IPS DF 4.7 (cell line): ENCODE data around the gene URI1.

Experiments
- DNase-seq: peaks from one replicate; pipeline ENCODE4 v3.0.0-alpha.2; 2013; ENCODE audit warnings: low spot score; ENCODE audit errors: extremely low read depth

URI1 gene

GRCh38 chr19:29967623-29968022 is 25.6 kb downstream of the URI1 start:
- no peak for DNase-seq

GRCh38 chr19:29969891-29970290 is 27.9 kb downstream of the URI1 start:
- DNase-seq = no peak

- no peak for DNase-seq
These were observed 29.0 kb downstream of the URI1 start for GRCh38 chr19:29971002-29971401.

GRCh38 chr19:29971648-29972047 is 29.6 kb downstream of the URI1 start:
- DNase-seq = no peak

GRCh38 chr19:29974701-29975100 is 32.7 kb downstream of the URI1 start:
- no peak for DNase-seq

- DNase-seq = no peak
These were observed 34.3 kb downstream of the URI1 start for GRCh38 chr19:29976151-29976943.

- DNase-seq = no peak
These were observed 36.0 kb downstream of the URI1 start for GRCh38 chr19:29978080-29978479.

GRCh38 chr19:29983568-29983967 is 41.5 kb downstream of the URI1 start:
- no peak for DNase-seq

GRCh38 chr19:29985196-29985595 is 43.2 kb downstream of the URI1 start:
- DNase-seq = no peak

- DNase-seq = peak; percentile 30
These were observed 46.3 kb downstream of the URI1 start for GRCh38 chr19:29988351-29988750.

GRCh38 chr19:29992233-29992867 is 50.3 kb downstream of the URI1 start:
- no peak for DNase-seq

GRCh38 chr19:29999490-29999889 is 57.5 kb downstream of the URI1 start:
- no peak for DNase-seq

GRCh38 chr19:30000862-30001261 is 58.8 kb downstream of the URI1 start:
- DNase-seq = no peak

- DNase-seq = no peak
These were observed 59.3 kb downstream of the URI1 start for GRCh38 chr19:30001301-30001700.

- DNase-seq = no peak
These were observed 59.8 kb downstream of the URI1 start for GRCh38 chr19:30001791-30002190.

- DNase-seq = no peak
These were observed 61.8 kb downstream of the URI1 start for GRCh38 chr19:30003866-30004265.

GRCh38 chr19:30004403-30004802 is 62.4 kb downstream of the URI1 start:
- DNase-seq = no peak

GRCh38 chr19:30006207-30006606 is 64.2 kb downstream of the URI1 start:
- no peak for DNase-seq

- DNase-seq = no peak
These were observed 66.1 kb downstream of the URI1 start for GRCh38 chr19:30008169-30008568.

- DNase-seq = no peak
These were observed 67.0 kb downstream of the URI1 start for GRCh38 chr19:30009013-30009412.

GRCh38 chr19:30011051-30011578 is 69.1 kb downstream of the URI1 start:
- no peak for DNase-seq

GRCh38 chr19:30014770-30015169 is 72.7 kb downstream of the URI1 start:
- DNase-seq = no peak

- DNase-seq = no peak
These were observed 75.1 kb downstream of the URI1 start for GRCh38 chr19:30017172-30017571.
